Measurements from ENCODE around the gene SORCS3. TPM values are rescaled to one million over a fixed set of nuclear protein-coding genes. Genes with fewer than 3 reads are reported as not detected.

The SORCS3 gene
- total RNA-seq: not detected in 2 replicates

DNA sequence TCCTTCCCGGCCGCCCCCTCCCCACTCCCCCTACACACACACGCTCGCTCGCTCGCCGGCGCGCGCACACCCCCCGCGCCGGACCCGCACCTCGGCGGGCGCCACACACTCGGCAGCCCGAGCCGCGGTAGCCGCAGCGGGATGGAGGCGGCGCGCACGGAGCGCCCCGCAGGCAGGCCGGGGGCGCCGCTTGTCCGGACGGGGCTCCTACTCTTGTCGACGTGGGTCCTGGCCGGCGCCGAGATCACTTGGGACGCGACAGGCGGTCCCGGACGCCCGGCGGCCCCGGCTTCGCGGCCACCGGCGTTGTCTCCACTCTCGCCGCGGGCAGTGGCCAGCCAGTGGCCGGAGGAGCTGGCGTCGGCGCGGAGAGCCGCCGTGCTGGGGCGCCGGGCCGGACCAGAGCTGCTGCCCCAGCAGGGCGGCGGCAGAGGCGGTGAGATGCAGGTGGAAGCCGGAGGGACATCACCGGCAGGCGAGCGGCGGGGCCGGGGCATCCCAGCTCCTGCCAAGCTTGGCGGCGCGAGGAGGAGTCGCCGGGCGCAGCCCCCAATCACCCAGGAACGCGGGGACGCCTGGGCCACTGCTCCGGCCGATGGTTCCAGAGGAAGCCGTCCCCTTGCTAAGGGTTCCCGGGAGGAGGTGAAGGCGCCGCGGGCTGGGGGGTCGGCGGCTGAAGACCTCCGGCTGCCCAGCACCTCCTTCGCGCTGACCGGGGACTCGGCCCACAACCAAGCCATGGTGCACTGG, at the start of gene SORCS3:
Gene SORCS3 (plus strand): TSS at position 104 of the 750 bp plus-strand sequence.

